ENCODE measurements around the gene KRTAP10-5. TPM values are rescaled to one million over a fixed set of nuclear protein-coding genes. Genes with fewer than 3 reads are reported as not detected.

Gene KRTAP10-5
- polyA plus RNA-seq, 1 donor, result not detected

DNA sequence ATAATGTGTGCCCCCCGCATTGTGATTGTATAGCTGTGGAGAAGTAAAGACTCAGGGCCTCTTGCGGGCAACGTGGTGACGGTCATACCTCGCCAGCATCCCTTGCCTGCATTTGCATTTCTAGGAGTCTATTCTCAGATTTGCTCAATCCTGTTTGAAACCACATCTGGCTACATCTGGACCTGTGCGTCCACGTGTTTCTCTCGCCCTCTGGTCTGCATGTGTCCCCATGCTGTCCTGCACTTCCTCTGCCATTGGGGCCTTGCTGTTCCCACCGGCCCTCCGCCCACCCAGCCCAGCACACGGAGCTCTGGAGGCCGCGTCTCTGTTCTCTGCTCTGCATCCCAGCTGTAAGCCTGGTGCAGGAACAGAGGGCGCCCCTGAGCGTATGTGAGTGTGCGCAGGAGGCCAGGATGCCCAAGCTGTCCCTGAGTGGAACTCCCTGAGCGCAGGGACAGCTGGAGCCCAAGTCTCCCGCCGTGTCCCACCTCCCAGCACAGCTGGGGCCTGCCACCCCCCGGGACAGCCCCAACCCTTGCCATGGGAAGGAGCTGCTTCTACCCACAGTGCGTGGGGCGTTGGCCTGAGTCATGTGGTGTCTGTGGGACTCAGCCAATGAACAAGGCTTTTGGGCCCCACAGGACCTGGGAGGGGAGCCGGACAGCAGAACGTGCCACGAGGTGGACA is 30.7 kb downstream of the KRTAP10-5 start:
- no peak for DNase-seq (ENCODE audit: low read depth)

DNA sequence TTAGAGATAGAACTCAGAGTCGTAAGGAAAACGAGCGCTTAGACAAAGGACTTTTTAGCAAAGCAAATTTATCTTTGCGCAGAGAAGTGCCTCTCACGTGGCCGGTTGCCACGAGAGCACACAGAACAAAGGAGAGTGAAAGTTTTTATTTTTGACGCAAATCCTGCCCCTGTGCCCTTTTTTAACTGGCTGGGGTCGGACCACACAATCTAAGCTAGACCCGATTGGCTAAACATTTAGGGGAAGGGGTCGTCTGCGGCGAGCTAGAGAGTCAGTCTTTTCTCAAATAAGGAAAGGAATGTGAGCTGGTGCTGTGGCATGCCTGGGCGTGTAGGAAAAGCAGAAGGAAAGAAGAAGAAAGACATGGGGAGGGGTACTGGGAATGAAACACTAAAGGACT is 31.5 kb downstream of the KRTAP10-5 start:
- DNase-seq (ENCODE audit: low read depth), result no peak

DNA sequence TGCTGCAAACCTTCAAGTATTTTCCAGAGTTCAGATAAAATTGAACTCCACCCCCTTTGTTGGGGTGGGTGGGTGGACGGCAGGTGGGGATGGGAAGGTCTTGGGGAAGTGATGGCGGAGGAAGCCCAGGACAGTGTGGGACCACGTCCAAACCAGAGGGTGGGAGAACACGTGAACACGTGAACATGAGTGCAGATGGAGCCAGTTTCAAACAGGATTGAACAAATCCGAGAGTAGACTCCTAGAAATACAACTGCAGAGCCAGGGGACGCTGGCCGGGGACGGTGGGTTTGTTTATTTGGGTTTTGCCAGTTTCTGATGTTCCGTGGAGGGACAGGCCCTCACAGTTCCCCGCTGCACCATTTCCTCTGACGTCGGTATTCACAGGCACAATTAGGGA is 32.0 kb downstream of the KRTAP10-5 start:
- no peak for DNase-seq (ENCODE audit: low read depth)

DNA sequence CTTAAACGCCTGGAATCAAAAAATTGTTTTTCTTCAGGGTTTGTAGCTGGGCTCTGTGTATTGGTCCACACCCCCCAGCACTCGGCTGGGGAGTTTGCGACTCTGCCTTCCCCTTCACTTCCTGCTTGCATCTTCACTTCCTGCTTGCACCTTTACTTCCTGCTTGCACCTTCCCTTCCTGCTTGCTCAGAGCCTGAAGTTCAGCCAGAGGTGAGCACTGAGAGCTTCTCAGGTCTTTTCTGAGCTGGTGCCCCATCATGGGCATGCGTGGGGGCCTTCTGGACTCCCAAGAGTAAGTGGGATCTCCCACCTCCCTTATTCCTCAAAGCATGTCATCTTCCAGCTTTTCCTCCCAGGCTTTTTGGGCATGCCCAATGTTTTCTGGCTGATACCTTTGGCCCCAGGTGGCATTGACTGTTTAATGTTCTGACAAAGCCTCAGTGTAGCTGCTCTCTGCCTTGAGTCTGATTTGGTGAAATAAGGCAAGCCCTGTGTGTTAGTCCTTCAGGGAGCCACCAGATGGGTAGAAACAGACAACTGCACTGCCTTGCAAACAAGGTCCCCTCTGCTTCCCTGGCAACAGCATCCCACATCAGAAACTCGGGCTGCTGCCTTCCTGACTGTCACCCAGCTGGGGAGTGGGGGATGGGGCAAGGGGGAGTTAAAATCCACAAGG is 32.6 kb downstream of the KRTAP10-5 start:
- no peak for DNase-seq (ENCODE audit: low read depth)

DNA sequence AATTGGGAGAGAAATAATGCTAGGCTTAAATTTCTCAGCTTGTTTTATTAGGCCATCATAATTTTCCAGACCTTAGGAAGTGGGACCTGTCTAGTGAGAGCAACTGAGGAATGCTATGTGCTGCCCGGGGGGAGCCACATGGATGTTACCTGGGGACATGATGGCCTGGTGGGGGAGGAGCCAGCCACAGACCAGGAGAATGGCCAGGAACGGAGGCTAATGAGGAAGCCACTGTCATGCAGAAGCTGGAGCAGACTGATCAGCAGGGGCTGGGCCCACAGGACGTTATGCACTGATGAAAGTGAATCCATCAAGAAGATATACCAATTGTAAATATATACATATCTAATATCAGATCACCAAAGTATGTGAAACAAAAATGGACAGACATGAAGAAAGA is 35.8 kb downstream of the KRTAP10-5 start:
- no peak for DNase-seq (ENCODE audit: low read depth)

DNA sequence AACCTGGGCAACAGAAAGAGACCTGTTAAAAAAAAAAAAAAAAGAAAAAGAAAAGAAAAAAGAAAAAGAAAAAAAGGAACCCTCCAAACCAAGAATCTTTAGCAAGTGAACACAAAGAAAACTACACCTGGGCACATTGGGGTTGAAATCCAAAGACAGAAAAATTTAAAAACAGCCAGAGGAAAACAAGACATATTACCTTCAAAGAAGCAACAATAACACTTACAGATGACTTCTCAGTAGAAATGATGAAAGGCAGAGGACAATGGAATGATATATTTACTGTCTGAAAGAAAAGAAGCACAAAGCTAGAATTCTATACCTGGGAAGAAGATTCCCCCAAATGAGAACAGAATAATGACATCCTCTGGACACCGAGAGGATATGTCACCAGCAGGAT is 37.7 kb downstream of the KRTAP10-5 start:
- no peak for DNase-seq (ENCODE audit: low read depth)

DNA sequence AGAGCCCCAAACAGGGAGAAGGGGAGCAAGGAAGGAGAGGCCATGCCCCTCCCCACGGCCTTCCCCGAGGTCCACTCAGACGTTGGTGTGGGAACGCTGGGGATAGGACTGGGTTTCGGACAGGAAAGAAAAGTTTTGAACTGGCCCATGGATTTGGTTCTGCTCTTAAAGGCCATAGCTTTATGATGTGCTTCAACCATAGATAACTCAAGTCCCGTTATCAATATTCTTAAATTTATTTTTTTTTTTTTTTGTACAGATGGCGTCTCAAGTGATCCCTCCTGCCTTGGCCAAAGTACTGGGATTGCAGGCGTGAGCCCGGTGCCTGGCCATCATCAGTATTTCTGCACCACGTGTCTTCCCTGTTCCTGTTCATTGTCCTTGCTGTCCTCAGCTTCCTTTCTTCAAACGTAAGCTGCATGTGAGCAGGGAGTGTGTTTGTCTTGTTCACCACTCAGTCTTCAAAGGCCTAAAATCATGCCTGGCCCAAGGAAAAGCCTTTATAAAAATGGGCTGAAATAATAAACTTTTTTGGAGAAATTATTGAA is 39.6 kb downstream of the KRTAP10-5 start:
- no peak for DNase-seq (ENCODE audit: low read depth)

DNA sequence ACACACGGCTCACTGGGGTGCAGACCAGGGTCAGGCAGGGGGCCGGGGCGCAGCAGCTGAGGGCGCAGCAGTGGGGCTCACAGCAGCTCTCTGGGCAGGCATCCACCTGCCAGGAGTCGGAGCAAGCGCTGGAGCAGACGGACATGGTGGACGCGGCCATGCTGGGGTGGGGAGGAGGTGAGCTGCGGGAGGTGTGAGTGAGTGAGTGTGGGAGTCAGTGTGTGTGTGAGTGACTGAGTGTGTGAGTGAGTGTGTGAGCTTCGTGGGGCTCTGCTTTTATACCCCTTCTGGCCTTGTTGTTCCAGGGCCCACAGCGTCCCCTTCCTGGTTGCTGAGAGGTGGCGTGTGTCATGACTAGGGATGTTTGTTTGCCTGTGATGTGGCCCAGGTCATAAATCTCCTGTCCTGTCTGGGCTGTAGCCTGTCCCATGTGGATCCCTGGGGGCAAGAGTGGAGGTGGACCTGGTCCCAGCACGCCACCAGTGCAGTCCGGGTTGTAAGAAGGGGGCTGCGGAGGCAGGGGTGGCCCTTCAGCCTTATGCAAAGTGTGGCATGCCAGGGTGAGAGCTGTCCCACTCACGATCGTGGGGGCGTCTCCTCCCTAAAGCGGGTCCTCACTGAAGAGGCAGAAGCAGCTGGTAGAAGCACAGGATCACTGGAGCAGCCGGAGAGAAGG is 40.3 kb downstream of the KRTAP10-5 start, which contains the start of gene KRTAP10-1:
Gene KRTAP10-1, minus strand, starts transcription at position 205 of the 676 bp plus-strand sequence. Its CDS starts 45 bp downstream, at position 160.
- no peak for DNase-seq (ENCODE audit: low read depth)

DNA sequence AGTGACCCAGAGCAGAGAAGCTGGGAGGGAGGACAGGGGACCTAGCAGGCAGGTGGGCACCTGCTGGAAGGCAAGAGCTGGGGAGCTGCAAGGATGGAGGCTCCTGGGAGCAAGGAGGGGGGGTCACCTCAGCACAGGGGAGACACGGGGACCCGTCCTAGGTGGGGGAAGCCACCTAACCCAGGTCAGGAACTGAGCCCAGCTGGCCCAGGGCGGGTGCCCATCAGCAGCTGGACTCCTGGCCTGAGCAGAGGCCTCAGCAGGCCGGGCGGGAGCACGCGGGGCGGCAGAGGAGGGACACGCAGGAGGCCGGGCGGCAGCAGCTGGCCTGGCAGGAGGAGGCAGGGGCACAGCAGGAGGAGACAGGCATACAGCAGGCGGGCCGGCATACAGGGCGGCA is 41.4 kb downstream of the KRTAP10-5 start:
- no peak for DNase-seq (ENCODE audit: low read depth)

DNA sequence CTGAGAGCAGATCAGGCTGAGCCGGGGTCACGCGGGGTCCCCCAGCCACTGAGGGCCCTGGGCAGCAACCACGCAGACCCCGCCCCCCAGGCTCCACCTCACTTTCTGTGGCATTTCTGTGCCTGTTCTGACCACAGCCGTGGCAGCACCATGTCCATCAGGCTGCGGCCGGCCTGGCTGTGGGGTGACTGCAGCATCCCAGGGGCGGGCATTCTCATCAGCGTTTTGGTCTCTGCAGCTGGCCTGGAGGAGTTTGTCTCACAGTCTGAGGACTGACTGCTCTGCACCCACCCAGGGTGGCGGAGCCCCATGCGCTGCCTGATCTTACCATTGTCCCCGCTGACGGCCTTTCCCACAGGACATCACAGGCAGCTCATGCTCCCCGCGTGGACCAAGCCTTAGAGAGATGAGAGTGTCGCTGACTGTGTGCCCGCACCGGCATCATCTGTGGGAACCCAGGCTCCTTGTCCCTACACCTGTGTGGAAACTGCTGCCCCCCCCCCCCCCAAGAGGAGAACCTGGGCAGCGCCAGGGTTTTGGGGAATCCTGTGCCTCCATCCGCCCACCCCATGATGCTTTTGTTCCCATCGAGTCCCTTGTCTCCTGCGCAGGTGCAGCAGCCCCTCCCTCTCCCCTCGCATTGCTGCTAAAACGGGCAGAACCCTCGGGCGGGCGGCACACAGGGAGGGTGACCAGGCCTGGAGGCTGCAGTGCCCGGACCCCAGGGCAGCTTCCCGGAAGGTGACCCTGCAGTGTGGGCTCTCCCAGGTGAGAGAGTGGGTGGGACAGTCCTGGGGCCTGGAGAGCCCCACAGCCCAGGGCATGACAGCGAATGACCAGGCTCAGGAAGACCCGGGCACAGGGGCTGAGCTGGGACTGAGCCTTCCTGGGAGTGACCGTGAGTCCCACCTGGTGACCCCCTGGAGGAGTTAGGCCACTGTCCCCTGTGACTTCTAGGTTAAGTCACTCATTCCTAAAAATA is 42.2 kb downstream of the KRTAP10-5 start:
- DNase-seq (ENCODE audit: low read depth), result no peak

DNA sequence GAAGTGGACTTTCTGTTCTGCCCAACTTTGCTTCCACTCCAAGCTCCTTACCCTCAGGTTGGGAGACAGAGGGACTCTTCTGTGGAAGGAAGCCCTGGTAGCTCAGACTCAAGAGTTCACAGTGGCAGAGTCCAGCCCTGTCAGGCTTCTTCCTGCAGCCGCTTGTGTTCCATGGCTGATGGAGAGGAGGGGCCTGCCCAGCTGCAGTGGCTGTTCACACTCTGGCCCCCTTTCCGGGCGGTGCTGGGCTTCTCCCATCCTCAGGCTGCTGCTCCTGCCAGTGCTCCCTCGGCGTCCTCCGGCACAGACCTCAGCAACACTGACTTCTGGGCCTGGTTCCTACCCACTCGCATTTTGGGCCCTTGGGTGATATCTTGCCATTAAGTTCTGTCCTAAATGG is 44.4 kb downstream of the KRTAP10-5 start:
- DNase-seq (ENCODE audit: low read depth), result no peak

DNA sequence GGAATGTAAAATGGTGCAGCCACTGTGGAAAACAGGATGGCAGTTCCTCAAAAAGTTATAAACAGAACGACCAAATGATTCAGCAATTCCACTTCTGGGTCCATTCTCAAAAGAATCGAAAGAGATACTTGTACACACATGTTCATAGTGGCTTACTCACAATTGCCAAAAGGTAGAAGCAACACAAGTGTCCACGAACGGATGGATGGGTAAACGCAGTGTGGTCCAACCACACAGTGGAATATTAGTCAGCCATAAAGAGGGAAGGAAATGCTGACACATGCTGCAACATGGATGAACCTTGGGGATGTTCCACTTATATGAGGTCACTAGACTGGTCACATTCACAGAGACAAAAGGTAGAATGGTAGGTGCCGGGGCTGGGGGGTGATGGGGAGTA is 45.7 kb downstream of the KRTAP10-5 start:
- DNase-seq (ENCODE audit: low read depth), result no peak

DNA sequence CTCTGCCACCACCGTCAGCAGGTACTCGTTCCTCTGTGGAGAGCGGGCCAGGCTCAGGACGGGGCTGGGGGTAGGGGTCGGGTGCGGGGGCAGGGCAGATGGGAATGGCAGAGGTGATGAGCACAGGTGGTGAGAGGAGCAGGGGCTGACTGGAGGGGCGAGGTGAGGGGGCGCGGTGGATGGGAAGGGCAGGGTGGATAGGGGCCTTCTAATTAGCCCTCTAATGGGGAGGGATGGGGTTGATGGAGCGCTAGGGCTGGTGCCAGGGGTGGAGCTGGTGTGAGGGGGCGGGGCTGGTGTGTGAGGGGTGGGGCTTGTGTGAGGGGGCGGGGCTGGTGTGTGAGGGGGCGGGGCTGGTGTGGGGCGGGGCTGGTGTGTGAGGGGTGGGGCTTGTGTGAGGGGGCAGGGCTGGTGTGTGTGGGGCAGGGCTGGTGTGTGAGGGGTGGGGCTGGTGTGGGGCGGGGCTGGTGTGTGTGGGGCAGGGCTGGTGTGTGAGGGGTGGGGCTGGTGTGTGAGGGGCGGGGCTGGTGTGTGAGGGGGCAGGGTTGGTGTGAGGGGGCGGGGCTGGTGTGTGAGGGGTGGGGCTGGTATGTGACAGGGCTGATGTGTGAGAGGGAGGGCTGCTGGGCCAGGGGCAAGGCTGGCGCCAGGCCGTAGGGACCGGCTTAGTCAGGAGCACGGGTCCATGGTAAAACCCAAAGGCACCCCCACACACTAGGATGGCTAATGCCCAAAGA is 46.3 kb downstream of the KRTAP10-5 start:
- no peak for DNase-seq (ENCODE audit: low read depth)

DNA sequence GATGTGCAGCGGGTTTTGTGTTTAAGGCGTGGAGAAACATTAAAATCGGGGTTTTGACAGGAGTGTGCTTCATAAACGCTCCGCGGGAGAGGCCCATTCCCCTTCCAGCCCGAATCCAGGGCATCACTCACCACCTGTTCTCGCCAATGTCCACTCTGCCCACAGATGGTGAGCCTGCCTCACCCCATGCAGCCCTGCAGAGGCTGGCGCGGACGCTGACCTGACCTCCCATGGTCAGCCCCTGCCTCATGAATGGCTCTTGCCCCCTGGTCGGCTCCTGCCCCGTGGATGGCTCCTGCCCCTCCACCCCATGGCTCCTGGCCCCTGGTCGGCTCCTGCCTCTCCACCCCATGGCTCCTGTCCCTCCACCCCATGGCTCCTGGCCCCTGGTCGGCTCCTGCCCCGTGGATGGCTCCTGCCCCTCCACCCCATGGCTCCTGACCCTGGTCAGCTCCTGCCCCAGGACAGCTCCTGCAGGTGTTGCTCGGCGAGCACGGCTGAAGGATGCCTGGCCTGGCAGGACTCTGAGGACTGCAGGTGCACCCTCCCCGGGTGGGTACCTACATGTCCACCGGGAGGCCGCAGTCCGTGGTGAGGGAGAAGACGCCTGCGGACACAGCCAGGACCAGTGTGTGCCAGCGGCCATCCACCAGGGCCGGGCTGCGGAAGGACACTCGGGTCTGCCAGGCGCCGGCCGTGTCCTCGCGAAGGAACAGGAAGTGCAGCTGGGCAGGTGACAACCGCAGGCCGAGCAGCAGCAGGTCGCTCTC is 47.1 kb downstream of the KRTAP10-5 start:
- DNase-seq (ENCODE audit: low read depth), result no peak

DNA sequence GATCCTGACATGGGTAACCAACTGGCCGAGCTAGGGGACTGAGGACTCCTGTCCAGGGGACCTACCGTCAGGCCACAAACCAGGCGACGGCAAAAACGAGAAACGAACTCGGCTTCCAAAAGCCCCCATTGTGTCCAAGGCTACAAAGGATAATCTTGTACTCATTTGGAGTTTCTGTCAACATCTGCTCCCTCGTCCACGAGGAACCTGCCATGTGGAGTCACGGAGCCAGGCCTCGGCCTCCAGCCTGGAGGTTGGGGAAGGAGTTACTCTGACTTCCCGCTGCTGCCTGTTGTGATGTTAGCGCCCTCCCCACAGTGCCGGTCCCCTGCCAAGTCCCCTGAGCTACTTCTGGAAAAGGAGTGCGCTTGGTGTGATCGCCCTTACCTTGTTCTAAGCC is 47.7 kb downstream of the KRTAP10-5 start:
- no peak for DNase-seq (ENCODE audit: low read depth)

DNA sequence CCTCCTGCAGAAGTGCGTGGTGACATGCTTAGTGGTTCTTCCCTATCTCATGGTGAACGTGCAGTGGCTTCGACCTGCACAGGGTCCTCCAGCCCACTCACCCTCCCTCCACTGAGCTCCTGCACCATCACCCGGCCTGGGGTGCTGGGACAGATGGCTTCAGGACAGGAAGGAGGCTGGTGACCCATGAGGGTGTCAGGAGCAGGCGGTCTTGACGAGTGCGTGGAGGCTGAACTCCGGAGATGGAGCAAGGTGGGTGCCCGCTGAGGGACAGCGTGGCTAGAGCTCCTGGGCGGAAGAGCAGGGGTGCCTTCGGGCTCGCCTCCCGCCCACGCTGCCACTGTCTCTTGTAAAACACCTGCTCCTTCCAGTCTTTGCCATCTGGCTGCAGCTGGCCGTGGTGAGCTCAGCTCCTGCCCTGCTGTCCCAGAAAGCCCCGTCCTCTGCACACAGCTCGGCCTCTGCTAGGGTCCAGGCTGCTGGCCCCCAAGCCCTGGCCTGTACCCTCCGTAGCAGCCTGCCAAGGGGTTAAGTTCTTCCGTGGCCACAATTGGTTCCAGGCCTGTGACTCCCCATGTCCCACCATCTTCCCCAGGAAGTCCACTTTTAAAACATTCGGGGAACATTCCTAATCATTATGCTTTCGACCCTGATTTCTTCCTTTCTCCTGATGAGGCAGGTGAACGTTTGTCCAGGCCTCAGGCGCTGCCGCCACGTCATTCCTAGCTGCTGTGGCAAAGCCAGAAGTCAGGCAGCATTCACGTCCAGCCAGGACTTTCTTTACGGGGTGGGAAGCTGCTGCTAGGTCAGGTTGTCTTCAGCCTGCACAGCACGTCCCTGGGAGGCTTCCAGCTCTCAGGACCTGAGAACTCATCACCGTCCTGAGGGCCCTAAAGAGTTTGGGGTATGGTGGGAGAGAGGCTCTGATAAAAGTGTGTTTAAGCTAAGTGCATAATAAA is 48.5 kb downstream of the KRTAP10-5 start:
- no peak for DNase-seq (ENCODE audit: low read depth)

DNA sequence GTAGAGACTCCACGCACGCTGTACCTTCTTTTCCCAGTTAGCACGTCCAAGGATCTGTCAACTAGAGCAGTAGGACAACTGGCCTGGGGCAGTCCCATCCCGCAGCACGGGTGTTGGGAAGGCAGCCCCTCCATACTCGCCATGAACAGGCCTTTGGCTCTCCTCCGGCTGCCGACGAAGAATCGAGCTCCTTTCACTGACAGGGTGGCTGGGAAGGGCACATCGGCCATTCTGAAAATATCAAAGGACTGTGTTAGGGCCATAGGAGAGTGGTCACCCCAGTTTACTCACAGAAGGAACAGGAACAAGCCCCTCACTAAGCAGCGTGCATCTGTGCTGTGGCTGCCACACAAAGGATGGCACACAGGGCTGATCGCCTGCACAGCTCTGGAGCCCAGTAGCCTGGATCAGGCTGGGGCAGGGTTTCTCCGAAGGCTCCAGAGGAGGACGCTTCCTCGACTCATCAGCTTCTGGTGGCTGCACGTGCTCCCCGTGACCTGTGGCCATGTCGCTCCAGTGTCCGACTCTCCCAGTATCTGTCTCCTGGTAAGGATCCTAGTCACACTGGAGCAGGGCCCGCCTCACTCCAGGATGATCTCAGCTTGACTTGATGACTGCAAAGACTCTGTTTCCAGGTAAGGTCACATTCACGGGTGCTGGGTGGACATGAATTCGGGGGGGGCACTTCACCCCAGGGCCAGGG is 49.4 kb downstream of the KRTAP10-5 start:
- DNase-seq (ENCODE audit: low read depth), result no peak
